Tibial nerve (tissue), 4 donors: Measurements from ENCODE around the gene OR52R1. TPM values are rescaled to one million over a fixed set of nuclear protein-coding genes. Genes with fewer than 3 reads are reported as not detected.

ENCODE experiments used
- DNase-seq, 2 donors: peaks; one replicate each; pipeline ENCODE4 v3.0.0-alpha.2; 2019; ENCODE audit warnings: low spot score in 2 of 2
- H3K27ac ChIP-seq, 4 donors: fragments of 200-600 bp; sonication (generic) in 3 of 4; one replicate each; pipeline ENCODE4 v1.5.1; 2017 to 2019; ENCODE audit warnings: mild to moderate bottlenecking in 1 of 4
- H3K27me3 ChIP-seq, 2 donors: fragments of 200-600 bp; sonication (generic) in 1 of 2; one replicate each; pipeline versions ENCODE4 v1.5.1 to v1.6.0; 2017 to 2019
- H3K36me3 ChIP-seq, 3 donors: fragments of 200-600 bp; sonication (generic); one replicate each; pipeline ENCODE4 v1.5.1; 2018 to 2019
- H3K4me1 ChIP-seq, 4 donors: fragments of 200-600 bp; sonication (generic) in 3 of 4; one replicate each; pipeline ENCODE4 v1.5.1; 2017 to 2019
- H3K4me3 ChIP-seq, 4 donors: fragments of 200-600 bp; sonication (generic) in 3 of 4; one replicate each; pipeline ENCODE4 v1.5.1; 2017 to 2019; ENCODE audit warnings: mild to moderate bottlenecking in 1 of 4, moderate library complexity in 1 of 4
- H3K9me3 ChIP-seq, 4 donors: fragments of 200-600 bp; sonication (generic) in 3 of 4; one replicate each; pipeline ENCODE4 v1.5.1; 2017 to 2019
- CTCF ChIP-seq, 5 experiments: fragments of 200-600 bp in 3 of 5; fragments of 450-650 bp in 2 of 5; sonication (generic) in 3 of 5; IDR thresholded peaks; one replicate each; pipeline ENCODE4 v1.5.1; 2016 to 2019; ENCODE audit warnings: antibody characterized with exemption in 5 of 5, mild to moderate bottlenecking in 3 of 5, moderate library complexity in 2 of 5
- EP300 ChIP-seq, 2 donors: sonication (generic); formaldehyde crosslinking; IDR thresholded peaks; one replicate each; pipeline ENCODE4 v1.6.1; 2017; ENCODE audit warnings: antibody characterized with exemption in 2 of 2, mild to moderate bottlenecking in 1 of 2
- POLR2A ChIP-seq, 2 donors: fragments of 450-650 bp; IDR thresholded peaks; one replicate each; pipeline ENCODE4 v1.6.1; 2017; ENCODE audit warnings: antibody characterized with exemption in 2 of 2, mild to moderate bottlenecking in 2 of 2, moderate library complexity in 2 of 2
- WGBS, 2 donors: methylation state at CpG; one replicate each; pipeline ENCODE4 v1.1.5; 2018; 5-methylcytosine and 5-hydroxymethylcytosine counted together
- small RNA-seq: library from RNA; depleted of rRNA; stranded (forward); fragments of <200 nt; gene quantifications from one replicate; pipeline ENCODE3, GENCODE V24; 2016
- total RNA-seq, 4 donors: library from RNA; depleted of rRNA; stranded (reverse); fragments of >200 nt; gene quantifications; one replicate each; pipeline ENCODE4 v1.1.0, GENCODE V29; 2016

The OR52R1 gene
- total RNA-seq, 4 donors from 2014 or later: not detected

GRCh38 chr11:4769838-4770237, 34.3 kb downstream of the OR52R1 start, which contains the start of gene OR51F1:
TSS of gene OR51F1 (minus strand) at chr11:4769938. CDS start at chr11:4769938, 0 bp downstream.
- H3K4me3 ChIP-seq: no peak within 1 kb of the TSS
- TF ChIP-seq EP300 (IDR thresholded peaks at IDR 0.05) (no peak), CTCF (IDR thresholded peaks at IDR 0.05) (no peak), POLR2A (IDR thresholded peaks at IDR 0.05) (no peak)
- no peaks in the 10 kb centered on the region for H3K36me3 ChIP-seq
- no peaks in the 10 kb centered on the region for H3K4me1 ChIP-seq
- DNase-seq: no peak
- H3K9me3 ChIP-seq: no peaks in the 10 kb centered on the region
- 96 to 97% methylated on average over 1 of the region's 1 CpG for WGBS, 2 donors
- H3K27ac ChIP-seq: no peak within 1 kb of the TSS
- no peaks in the 10 kb centered on the region for H3K27me3 ChIP-seq

- H3K9me3 ChIP-seq: no peaks in the 10 kb centered on the region
- H3K27me3 ChIP-seq: no peaks in the 10 kb centered on the region
- no peaks in the 10 kb centered on the region for H3K4me1 ChIP-seq
- H3K27ac ChIP-seq: no peak overlapping the region
- TF ChIP-seq EP300 (IDR thresholded peaks at IDR 0.05) (no peak), POLR2A (IDR thresholded peaks at IDR 0.05) (no peak), CTCF (IDR thresholded peaks at IDR 0.05) (no peak)
- no peaks in the 10 kb centered on the region for H3K36me3 ChIP-seq
- no peak overlapping the region for H3K4me3 ChIP-seq
- DNase-seq: no peak
Observed at GRCh38 chr11:4768094-4768493, 36.1 kb downstream of the OR52R1 start.

- H3K9me3 ChIP-seq: no peaks in the 10 kb centered on the region
- no peak overlapping the region for H3K4me3 ChIP-seq
- 85 to 86% methylated on average over 6 of the region's 6 CpGs for WGBS, 2 donors
- no peaks in the 10 kb centered on the region for H3K36me3 ChIP-seq
- H3K27ac ChIP-seq: no peak overlapping the region
- no peak for TF ChIP-seq POLR2A (IDR thresholded peaks at IDR 0.05)
- no peak for TF ChIP-seq EP300 (IDR thresholded peaks at IDR 0.05)
- TF ChIP-seq CTCF (IDR thresholded peaks at IDR 0.05): no peak
- no peak for DNase-seq
- no peaks in the 10 kb centered on the region for H3K4me1 ChIP-seq
- no peaks in the 10 kb centered on the region for H3K27me3 ChIP-seq
Observed at GRCh38 chr11:4766420-4767043, 37.6 kb downstream of the OR52R1 start.

GRCh38 chr11:4763096-4763495, 41.1 kb downstream of the OR52R1 start:
- WGBS, 2 donors: 75% methylated on average over 2 of the region's 2 CpGs

More at GRCh38 chr11:4763096-4763495, 41.1 kb downstream of the OR52R1 start:
- no peak overlapping the region for H3K27ac ChIP-seq
- DNase-seq: no peak
- no peak overlapping the region for H3K4me3 ChIP-seq
- TF ChIP-seq POLR2A (IDR thresholded peaks at IDR 0.05) (no peak), EP300 (IDR thresholded peaks at IDR 0.05) (no peak), CTCF (IDR thresholded peaks at IDR 0.05) (no peak)
- no peaks in the 10 kb centered on the region for H3K36me3 ChIP-seq
- H3K9me3 ChIP-seq: no peaks in the 10 kb centered on the region
- H3K4me1 ChIP-seq: no peaks in the 10 kb centered on the region
- H3K27me3 ChIP-seq: no peaks in the 10 kb centered on the region

Small RNA genes within 50 kb of the gene (small RNA-seq; reads per million reads assigned to genes)
- not detected for gene RF00091

Other genes starting within 250 kb of the OR52R1 start
- not detected for gene OR52I2, start 222.6 kb downstream of the OR52R1 start, total RNA-seq
- gene OR52I1, start 210.3 kb downstream of the OR52R1 start, total RNA-seq: not detected
- 10 to 100 TPM in 3 of 4 donors, 1 to 10 TPM in 1; 8.1 to 14.2 (median 11.8) TPM for gene TRIM68, start 196.1 kb downstream of the OR52R1 start, total RNA-seq
- gene OR51D1, start 166.9 kb downstream of the OR52R1 start, total RNA-seq: not detected
- under 1 TPM; 0.21 to 0.39 (median 0.26) TPM for gene OR51E1, start 160.4 kb downstream of the OR52R1 start, total RNA-seq
- under 1 TPM in 2 of 4 donors, not detected in 2; 0.20 to 0.42 TPM for gene OR51E2, start 106.5 kb downstream of the OR52R1 start, total RNA-seq
- gene MMP26, start 99.6 kb downstream of the OR52R1 start, total RNA-seq: not detected
- not detected for gene OR51F1, start 34.4 kb downstream of the OR52R1 start, total RNA-seq
- not detected for gene OR51F2, start 16.9 kb upstream of the OR52R1 start, total RNA-seq
- gene OR51S1, start 44.8 kb upstream of the OR52R1 start, total RNA-seq: not detected
- gene OR51T1, start 77.5 kb upstream of the OR52R1 start, total RNA-seq: not detected
- gene OR51A7, start 99.4 kb upstream of the OR52R1 start, total RNA-seq: not detected
- gene OR51G2, start 115.0 kb upstream of the OR52R1 start, total RNA-seq: not detected
- not detected for gene OR51G1, start 120.0 kb upstream of the OR52R1 start, total RNA-seq
- gene OR51A4, start 143.2 kb upstream of the OR52R1 start, total RNA-seq: not detected
- gene OR51A2, start 151.3 kb upstream of the OR52R1 start, total RNA-seq: not detected
- gene OR51L1, start 190.5 kb upstream of the OR52R1 start, total RNA-seq: not detected
- gene OR52J3, start 242.1 kb upstream of the OR52R1 start, total RNA-seq: not detected